GM04504 (cell line): Measurements from ENCODE around the gene DMTF1.
"Not testable (repeated sequence)": the region's sequence is repeated elsewhere in the genome, so short reads cannot be mapped to it uniquely, and the experiment has no call there.

Experiments used
- DNase-seq: peaks from one replicate; pipeline ENCODE4 v3.0.0-alpha.2; 2012; ENCODE audit warnings: low read depth

DMTF1 gene

GRCh38 chr7:87152112-87152896 lies at the start of gene DMTF1:
TSS of gene DMTF1 (plus strand) at chr7:87152453. CDS start at chr7:87164942, 12,489 bp downstream.
- DNase-seq, result peak; percentile 93

- no peak for DNase-seq
Observed at GRCh38 chr7:87105401-87105800, 46.9 kb upstream of the DMTF1 start.

GRCh38 chr7:87106974-87107612 lies 45.2 kb upstream of the DMTF1 start:
- DNase-seq, result no peak

GRCh38 chr7:87107949-87108776 lies 44.1 kb upstream of the DMTF1 start:
- DNase-seq, result no peak

GRCh38 chr7:87110778-87111177 lies 41.5 kb upstream of the DMTF1 start:
- DNase-seq, result no peak

GRCh38 chr7:87111877-87112276 lies 40.4 kb upstream of the DMTF1 start:
- no peak for DNase-seq

GRCh38 chr7:87113077-87113476 lies 39.2 kb upstream of the DMTF1 start:
- no peak for DNase-seq

GRCh38 chr7:87113904-87114303 lies 38.3 kb upstream of the DMTF1 start:
- not testable (repeated sequence) for DNase-seq

GRCh38 chr7:87115772-87116171 lies 36.5 kb upstream of the DMTF1 start:
- DNase-seq, result not testable (repeated sequence)

- no peak for DNase-seq
Observed at GRCh38 chr7:87116315-87116714, 35.9 kb upstream of the DMTF1 start.

- DNase-seq, result no peak
Observed at GRCh38 chr7:87119581-87119980, 32.7 kb upstream of the DMTF1 start.

- no peak for DNase-seq
Observed at GRCh38 chr7:87123105-87123504, 29.1 kb upstream of the DMTF1 start.

GRCh38 chr7:87127019-87127418 lies 25.2 kb upstream of the DMTF1 start:
- DNase-seq, result no peak

- DNase-seq, result no peak
Observed at GRCh38 chr7:87128861-87129267, 23.4 kb upstream of the DMTF1 start.

- DNase-seq, result no peak
Observed at GRCh38 chr7:87129332-87129731, 22.9 kb upstream of the DMTF1 start.

GRCh38 chr7:87129848-87130247 lies 22.4 kb upstream of the DMTF1 start:
- no peak for DNase-seq

- DNase-seq, result no peak
Observed at GRCh38 chr7:87131771-87132170, 20.5 kb upstream of the DMTF1 start.

GRCh38 chr7:87137271-87137670 lies 15.0 kb upstream of the DMTF1 start:
- no peak for DNase-seq

GRCh38 chr7:87139514-87139913 lies 12.7 kb upstream of the DMTF1 start:
- DNase-seq, result no peak

- no peak for DNase-seq
Observed at GRCh38 chr7:87140271-87140748, 11.9 kb upstream of the DMTF1 start.

GRCh38 chr7:87144173-87144657 lies 8.0 kb upstream of the DMTF1 start:
- no peak for DNase-seq

- DNase-seq, result no peak
Observed at GRCh38 chr7:87146740-87147386, 5.4 kb upstream of the DMTF1 start.
